SIG-M5 (cell line): Measurements from ENCODE around the gene RBM34.
"Not testable (repeated sequence)": the region's sequence is repeated elsewhere in the genome, so short reads cannot be mapped to it uniquely, and the experiment has no call there.

Source experiments
- DNase-seq: peaks from one replicate; lab custom pipeline; 2025; lab: John Stamatoyannopoulos, UW

Gene RBM34

DNA sequence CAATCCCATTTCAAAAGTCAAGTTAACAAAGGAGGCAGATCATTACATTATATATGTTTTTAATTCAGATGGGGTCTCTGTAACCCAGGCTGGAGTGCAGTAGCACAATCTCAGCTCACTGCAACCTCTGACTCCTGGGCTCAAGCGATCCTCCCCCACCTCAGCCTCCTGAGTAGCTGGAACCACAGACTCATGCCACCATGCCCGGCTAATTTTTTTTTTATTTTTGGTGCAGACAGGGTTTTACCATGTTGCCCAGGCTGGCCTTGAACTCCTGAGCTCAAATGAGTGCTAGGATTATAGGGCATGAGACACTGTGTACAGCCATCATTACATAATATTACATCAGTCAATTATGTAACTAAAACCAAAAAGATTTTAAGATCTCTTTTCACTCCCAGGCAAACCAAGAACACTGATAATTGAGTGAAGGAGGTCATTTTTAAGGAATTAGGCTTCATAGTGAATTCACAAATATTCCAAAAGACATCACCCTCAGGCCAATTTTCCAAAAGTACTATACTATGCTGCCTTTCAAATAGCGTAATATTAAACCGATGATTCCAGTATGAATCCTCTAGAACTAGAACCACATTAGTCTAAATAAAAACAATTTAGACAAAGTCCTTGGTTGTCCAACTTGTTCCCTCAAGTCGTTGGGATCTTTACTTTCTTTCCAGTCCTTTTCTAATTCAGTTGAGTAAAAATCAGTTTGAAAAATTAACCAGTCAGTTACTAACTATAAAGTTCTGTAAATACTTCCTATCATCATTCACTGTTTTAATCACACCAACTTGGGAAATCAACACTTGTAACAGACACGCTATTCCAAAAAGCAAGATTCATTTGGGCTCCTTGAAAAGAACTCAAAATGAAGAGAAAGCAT is 48.5 kb downstream of the RBM34 start:
- DNase-seq = no peak

DNA sequence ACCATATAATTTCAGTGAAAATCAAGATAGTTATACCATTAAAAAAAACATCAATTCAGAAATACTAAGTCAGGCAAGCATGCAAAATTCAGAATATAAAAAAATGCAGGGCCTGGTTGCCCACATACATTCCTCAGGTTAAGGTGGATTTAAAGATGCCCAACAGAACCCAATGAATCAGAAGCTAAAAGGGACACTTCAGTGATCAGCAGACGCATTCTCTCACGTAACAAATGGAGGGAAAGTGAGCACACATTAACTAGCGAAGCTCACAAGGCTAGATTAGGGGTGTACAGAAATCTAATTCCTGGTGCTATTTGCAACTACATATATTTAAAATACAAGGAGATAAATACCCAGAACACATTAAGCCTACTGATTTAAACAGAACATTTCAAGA is 49.9 kb downstream of the RBM34 start:
- no peak for DNase-seq

- DNase-seq = no peak
Observed at GRCh38 chr1:235108876-235109275, 52.2 kb downstream of the RBM34 start.

DNA sequence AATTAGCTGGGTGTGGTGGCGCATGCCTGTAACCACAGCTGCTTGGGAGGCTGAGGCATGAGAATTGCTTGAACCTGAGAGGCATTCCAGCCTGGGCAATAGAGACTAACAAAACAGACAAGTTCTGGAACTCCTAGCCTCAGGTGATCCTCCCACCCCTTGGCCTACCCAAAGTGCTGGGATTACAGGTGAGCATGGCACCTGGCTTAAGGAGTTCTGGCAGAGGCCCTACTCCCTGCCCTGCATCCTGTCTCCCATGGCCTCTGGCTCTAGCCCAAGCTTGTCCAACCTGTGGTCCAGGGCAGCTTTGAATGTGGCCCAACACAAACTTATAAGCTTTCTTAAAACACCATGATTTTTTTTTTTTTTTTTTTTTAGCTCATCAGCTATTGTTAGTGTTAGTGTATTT is 52.9 kb downstream of the RBM34 start:
- DNase-seq = no peak

DNA sequence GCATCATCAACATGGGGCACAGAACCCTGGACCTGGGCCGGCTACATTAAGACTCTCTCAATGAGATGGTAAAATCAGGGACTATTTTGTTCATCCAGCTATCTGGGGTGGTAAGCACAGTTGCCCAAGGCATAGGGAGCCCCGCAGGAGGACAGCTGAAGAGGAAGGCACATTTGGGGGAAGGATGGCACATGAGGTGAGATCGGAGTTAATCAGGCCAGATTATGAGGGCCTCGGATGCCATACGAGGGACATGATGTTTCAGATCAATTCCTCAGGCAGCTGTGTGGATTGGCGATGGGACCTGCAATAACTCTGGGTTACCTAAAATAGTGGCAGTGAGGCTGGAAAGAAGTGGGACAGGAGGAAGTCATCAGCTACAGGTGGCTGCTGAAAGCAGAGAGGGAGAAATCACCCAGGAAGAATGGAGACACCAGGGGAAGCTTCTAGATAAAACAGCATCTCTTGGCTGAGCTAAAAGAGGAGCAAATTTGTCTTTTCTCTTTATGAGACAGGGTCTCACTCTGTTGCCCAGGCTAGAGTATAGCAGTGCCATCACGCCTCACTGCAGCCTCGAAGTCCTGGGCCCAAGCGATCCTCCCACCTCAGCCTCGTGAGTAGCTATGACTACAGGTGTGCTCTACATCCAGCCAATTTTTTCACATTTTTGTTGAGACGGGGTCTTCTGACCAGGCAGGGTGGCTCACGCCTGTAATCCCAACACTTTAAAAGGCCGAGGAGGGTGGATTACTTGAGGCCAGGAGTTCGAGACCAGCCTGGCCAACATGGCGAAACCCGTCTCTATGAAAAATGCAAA is 53.5 kb downstream of the RBM34 start:
- DNase-seq = no peak

GRCh38 chr1:235106457-235106856 is 54.6 kb downstream of the RBM34 start:
- DNase-seq = no peak

DNA sequence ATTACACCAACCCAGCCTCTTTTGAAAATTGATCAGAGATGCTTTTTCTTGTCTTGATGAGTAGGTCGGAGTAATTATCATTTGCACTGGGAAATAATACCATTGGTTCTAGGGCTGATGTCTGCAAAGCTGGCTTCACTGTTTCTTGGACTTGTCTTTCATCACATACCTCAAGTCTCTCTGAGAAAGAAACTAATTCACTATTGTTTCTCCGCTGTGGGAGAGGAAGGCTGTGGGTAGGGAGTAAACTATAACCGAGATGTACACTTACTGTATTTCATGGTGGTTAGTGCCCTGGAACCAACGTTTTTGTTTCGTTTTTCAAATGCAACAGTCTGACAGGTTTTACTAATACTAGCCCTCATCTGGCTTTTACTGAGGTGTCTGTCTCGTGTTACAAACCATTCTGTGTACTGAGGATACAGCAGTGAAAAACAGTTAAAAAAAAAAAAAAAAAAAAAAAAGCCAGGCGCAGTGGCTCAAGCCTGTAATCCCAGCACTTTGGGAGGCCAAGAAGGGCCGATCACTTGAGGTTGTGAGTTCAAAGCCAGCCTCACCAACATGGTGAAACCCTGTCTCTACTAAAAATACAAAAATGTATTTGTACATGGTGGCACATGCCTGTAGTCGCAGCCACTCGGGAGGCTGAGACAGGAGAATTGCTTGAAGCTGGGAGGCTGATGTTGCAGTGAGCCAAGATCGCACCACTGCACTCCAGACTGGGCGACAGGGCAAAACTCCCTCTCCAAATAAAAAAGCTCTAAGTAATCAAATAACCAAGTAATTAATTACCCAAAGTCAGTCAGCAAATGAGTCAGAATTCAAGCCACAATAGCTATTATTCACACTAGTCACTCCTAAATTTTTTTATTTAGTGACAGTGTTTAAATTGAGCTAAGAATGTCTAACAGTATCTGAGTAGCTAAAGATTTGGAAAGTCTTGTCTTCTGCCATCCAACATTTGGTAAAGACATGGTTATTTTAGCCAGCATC is 55.7 kb downstream of the RBM34 start:
- DNase-seq = no peak

DNA sequence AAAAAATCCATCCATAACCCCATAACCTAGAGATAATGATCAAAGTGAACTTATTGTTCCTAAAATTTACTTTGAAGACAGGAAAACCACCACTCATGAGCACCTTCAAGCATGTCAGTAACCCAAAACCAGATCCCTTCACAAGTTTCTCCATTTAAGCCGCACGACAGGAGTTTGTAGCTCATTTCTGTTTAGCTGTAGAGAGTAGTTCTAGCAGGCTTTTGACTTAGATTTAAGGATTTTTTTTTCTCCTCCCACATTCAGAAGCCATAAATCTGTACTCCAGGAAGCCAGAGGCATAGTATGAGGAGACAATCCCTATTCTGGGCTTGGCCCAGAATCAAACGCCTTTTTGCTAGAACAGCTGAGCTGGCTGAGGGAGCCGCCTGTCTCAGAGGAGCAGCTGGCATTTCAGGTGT is 58.0 kb downstream of the RBM34 start:
- no peak for DNase-seq

- DNase-seq = no peak
Observed at GRCh38 chr1:235102259-235102582, 58.8 kb downstream of the RBM34 start.

DNA sequence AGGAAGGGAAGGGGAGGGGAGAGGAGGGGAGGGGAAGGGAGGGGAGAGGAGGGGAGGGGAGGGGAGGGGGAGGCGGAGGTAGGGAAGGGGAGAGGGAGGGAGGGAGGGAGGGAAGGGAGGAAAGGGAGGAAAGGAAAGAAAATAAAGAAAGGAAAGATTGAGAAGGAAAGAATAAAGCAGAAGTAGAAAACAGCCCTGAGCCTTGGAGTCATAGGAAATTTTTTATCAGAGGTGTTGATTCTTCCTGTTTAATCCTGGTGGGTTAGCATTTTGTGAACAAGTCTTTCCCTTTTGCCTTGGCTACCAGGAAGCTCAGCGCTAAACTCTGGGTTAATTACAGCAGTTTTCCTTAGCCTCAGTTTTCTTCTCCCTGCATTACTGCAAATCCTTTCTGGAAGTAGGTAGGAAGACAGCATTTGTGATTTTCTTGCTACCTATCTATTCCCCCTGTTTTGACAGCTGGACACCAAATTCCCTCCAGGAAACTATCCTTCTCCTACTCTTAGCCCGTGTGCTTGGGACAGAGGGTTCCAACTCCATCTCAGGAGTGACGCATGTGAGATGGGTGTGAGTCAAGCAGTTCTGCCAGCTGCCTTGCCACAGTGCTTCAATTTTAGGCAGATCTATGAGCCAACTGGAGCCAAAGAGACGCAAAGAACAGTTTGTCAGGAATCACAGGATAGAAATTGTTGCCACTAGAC is 59.3 kb downstream of the RBM34 start:
- DNase-seq = no peak

DNA sequence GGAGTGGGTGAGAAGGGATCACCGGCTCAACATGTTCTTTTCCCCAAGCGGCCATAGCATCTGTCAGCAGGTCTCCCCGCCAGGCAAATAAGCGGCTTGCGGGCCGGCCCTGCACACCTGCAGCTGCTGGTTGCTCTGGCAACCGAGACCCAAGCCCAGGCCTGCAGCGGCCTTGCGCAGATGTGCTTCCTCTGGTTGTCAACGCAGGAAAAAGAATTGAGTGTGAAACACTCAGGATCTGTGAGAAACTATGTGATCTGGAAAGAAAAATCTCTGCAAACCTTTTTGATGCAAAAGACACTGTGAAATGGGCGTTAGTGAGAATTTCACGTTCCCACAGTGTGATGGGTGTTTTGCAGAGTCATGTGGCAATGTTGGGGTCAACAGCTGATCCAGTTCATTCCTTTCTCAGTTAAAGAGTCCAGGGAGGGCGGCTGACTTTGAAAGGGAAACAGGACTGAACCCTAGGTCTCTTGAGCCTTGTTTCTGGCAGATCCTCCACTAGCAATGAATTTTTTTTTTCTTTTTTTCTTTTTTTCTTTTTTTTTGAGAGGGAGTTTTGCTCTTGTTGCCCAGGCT is 60.8 kb downstream of the RBM34 start:
- DNase-seq = no peak

DNA sequence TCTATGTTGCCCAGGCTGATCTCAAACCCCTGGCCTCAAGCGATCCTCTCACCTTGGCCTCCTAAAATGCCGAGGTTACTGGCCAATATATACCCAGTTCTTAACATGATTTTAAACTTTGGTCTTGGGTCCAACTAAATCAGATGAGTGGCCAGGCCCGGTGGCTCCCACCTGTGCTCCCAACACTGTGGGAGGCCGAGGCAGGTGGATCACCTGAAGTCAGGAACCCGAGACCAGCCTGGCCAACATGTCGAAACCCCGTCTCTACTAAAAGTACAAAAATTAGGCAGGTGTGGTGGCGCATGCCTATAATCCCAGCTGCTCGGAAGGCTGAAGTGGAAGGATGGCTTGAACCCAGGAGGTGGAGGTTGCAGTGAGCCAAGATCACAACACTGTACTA is 62.1 kb downstream of the RBM34 start:
- DNase-seq = no peak

DNA sequence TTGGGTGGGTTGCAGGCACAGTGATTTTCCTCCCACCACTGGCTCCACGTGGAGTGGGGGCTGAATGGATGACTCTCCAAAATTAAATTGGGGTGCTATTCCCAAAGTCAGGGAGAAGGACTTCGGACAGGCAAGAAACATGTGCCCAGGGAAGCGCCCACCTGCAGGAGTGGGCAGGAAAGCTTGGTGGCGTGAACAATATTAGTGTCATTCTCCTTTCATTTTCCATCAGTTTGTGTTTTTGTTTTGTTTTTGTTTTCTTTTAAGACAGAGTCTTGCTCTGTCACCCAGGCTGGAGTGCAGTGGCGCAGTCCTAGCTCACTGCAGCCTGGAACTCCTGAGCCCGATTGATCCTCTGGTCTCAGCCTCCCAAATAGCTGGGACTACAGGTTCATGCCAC is 62.5 kb downstream of the RBM34 start:
- DNase-seq = no peak

DNA sequence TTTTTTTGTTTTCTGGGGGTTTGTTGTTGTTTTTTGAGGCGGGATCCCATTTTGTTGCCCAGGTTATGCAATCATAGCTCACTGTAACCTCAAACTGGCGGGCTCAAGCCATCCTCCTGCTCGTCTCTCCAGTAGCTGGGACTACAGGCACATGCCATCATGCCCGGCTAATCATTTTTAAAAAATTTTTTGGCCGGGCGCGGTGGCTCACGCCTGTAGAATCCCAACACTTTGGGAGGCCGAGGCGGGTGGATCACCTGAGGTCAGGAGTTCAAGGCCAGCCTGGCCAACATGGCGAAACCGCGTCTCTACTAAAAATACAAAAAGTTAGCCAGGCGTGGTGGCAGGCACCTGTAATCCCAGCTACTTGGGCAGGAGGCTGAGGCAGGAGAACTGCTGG is 63.5 kb downstream of the RBM34 start:
- not testable (repeated sequence) for DNase-seq

DNA sequence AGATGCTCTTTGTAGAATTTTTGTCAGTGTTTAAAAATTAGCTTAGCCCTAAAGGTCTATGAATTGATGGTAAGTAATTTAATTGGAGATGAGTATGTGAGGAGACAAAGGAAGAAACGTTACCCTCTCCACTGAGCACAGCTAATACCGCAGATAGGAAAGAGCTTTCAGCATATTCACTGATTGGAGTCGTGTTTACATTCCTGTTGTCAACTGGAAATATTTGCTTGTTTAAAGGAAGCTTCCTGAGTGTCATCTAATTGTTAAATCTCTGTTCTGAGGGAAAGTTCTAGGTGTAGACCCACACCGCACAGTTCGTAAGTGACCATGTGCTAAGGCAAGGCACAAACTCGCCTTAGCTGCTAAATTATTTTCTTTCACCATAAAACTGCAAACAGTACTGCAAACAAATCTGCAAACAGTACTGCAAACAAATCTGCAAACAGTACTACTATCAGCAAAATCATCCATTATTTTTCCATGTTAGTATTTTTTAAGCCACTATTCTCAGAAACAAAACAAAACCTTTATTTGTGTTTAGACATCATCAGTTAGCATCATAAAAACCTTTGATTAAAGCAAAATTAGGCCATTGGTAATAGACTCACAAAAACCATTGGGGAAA is 65.0 kb downstream of the RBM34 start:
- no peak for DNase-seq

- DNase-seq = peak; percentile 23
Observed at GRCh38 chr1:235093696-235094592, 67.1 kb downstream of the RBM34 start.

- DNase-seq = no peak
Observed at GRCh38 chr1:235093013-235093695, 67.9 kb downstream of the RBM34 start.

DNA sequence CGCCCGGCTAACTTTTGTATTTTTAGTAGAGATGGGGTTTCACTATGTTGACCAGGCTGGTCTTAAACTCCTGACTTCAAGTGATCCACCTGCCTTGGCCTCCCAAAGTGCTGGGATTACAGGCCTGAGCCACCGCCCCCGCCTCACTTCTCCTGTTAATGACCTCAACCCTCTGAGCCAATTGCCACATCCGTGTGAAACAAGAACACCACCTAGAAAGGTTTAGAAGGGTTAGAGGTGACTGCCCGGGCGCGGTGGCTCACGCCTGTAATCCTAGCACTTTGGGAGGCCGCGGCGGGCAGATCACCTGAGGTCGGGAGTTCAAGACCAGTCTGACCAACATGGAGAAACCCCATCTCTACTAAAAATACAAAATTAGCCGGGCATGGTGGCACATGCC is 68.6 kb downstream of the RBM34 start:
- not testable (repeated sequence) for DNase-seq

GRCh38 chr1:235092045-235092406 is 69.0 kb downstream of the RBM34 start:
- not testable (repeated sequence) for DNase-seq
